K562 (cell line): Measurements from ENCODE around the gene RNASEH1. TPM values are rescaled to one million over a fixed set of nuclear protein-coding genes. Genes with fewer than 3 reads are reported as not detected.

ENCODE experiments used
- ATAC-seq: fragments of 200-7000 bp; cut with Tn5 transposase; 3 replicates; pipeline ENCODE4 v1.9.1; 2020; ENCODE audit warnings: moderate library complexity
- BruUV-seq: library from RNA; stranded (reverse); fragments of 400-500 nt; replicated peaks from 2 replicates; lab custom pipeline; 2021; lab: Mats Ljungman, UMichigan
- CTCF ChIA-PET: fragments of 300-600 bp; formaldehyde crosslinking; extraction: SDS; loops from one replicate; lab custom pipeline; 2021; ENCODE audit warnings: low intra/inter-chr PET ratio; lab: Yijun Ruan, JAX
- POLR2A ChIA-PET: fragments of 300-600, 350-650 bp; sonication (Branson Sonifier 250); formaldehyde crosslinking; extraction: SDS; loops from one replicate; lab custom pipeline; 2021; ENCODE audit warnings: antibody characterized with exemption, inconsistent platforms; lab: Yijun Ruan, JAX
- DNase-seq, 4 experiments: peaks; one replicate each; pipeline versions ENCODE4 v3.0.0 to v3.0.0-alpha.2; 2011 to 2018; ENCODE audit warnings: low spot score in 3 of 4, mixed read lengths in 3 of 4; ENCODE audit errors: extremely low read depth in 1 of 4
- FAIRE-seq: peaks from 2 replicates; lab custom pipeline; 2011; peaks lifted over from hg19 to GRCh38; lab: Jason Lieb, UNC
- H2AFZ ChIP-seq: 2 replicates; pipeline ENCODE4 v1.6.0; 2011; ENCODE audit warnings: low read depth, low read length, control low read depth, inconsistent platforms
- H3K27ac ChIP-seq: fragments of 200-600 bp; 3 replicates; pipeline ENCODE4 v1.8.0; 2011; ENCODE audit warnings: low read depth, mild to moderate bottlenecking, control low read depth, inconsistent platforms, low read length, moderate library complexity, mixed read lengths; ENCODE audit errors: extremely low read depth
- H3K27me3 ChIP-seq, 2 experiments: fragments of 300-600 bp in 1 of 2; 2 replicates in 1 of 2; 3 replicates in 1 of 2; pipeline versions ENCODE4 v1.6.0 to v1.8.0; 2011; ENCODE audit warnings: inconsistent platforms in 2 of 2, low read length in 2 of 2, mild to moderate bottlenecking in 1 of 2, mixed read lengths in 1 of 2, moderate library complexity in 1 of 2; ENCODE audit not compliant: control insufficient read depth in 2 of 2, insufficient read depth in 2 of 2
- H3K36me3 ChIP-seq: fragments of 300-600 bp; 3 replicates; pipeline ENCODE4 v1.8.0; 2011; ENCODE audit warnings: mild to moderate bottlenecking, low read length, inconsistent platforms; ENCODE audit not compliant: control insufficient read depth, insufficient read depth
- H3K4me1 ChIP-seq, 2 experiments: fragments of 200-600 bp in 1 of 2; replicated peaks in 1 of 2; 2 replicates in 1 of 2; 3 replicates in 1 of 2; pipeline versions ENCODE4 v1.5.1 to v1.8.0; 2011; ENCODE audit warnings: inconsistent platforms in 2 of 2, low read length in 2 of 2, mild to moderate bottlenecking in 1 of 2, mixed read lengths in 1 of 2, moderate library complexity in 1 of 2; ENCODE audit not compliant: control insufficient read depth in 2 of 2, insufficient read depth in 2 of 2
- H3K4me2 ChIP-seq: 2 replicates; pipeline ENCODE4 v1.6.1; 2011; ENCODE audit warnings: low read length, control low read depth, inconsistent platforms, mixed read lengths; ENCODE audit not compliant: insufficient read depth
- H3K4me3 ChIP-seq: fragments of 200-600 bp; sonication (generic), shearing (Covaris generic); 2 replicates; pipeline ENCODE4 v1.5.1; 2016; ENCODE audit warnings: control low read depth, inconsistent platforms
- H3K79me2 ChIP-seq: fragments of 200-600 bp; 3 replicates; pipeline ENCODE4 v1.8.0; 2011; ENCODE audit warnings: low read length, inconsistent platforms; ENCODE audit not compliant: control insufficient read depth, insufficient read depth
- H3K9ac ChIP-seq, 2 experiments: 2 replicates each; pipeline versions ENCODE4 v1.6.0 to v1.6.1; 2011; ENCODE audit warnings: low read depth in 2 of 2, low read length in 2 of 2, control low read depth in 1 of 2, inconsistent platforms in 1 of 2, mild to moderate bottlenecking in 1 of 2, mixed read lengths in 1 of 2; ENCODE audit not compliant: insufficient read depth in 1 of 2
- H3K9me1 ChIP-seq: one replicate; pipeline ENCODE4 v1.6.0; 2011; ENCODE audit warnings: inconsistent platforms, mild to moderate bottlenecking, low read length, moderate library complexity; ENCODE audit not compliant: control insufficient read depth, insufficient read depth
- H3K9me3 ChIP-seq: replicated peaks from 2 replicates; pipeline ENCODE4 v1.5.1; 2011; ENCODE audit warnings: low read depth, low read length, inconsistent platforms; ENCODE audit not compliant: control insufficient read depth, insufficient read depth
- H4K20me1 ChIP-seq: replicated peaks from 2 replicates; pipeline ENCODE4 v1.6.1; 2011; ENCODE audit warnings: low read length, inconsistent platforms, mixed read lengths; ENCODE audit not compliant: control insufficient read depth, insufficient read depth
- CCAR2 ChIP-seq: fragments of 200-400 bp; formaldehyde crosslinking; IDR thresholded peaks from 2 replicates; pipeline ENCODE4 v1.6.1; 2017; ENCODE audit warnings: mild to moderate bottlenecking, low read depth, low read length
- CGGBP1 ChIP-seq: fragments of 250-450 bp; sonication (Bioruptor Pico); IDR thresholded peaks from 2 replicates; pipeline ENCODE4 v1.9.0; 2021; ENCODE audit warnings: mild to moderate bottlenecking
- CHD1 ChIP-seq: fragments of 200-600 bp; sonication (generic); IDR thresholded peaks from one replicate; pipeline ENCODE4 v1.6.1; 2012; ENCODE audit warnings: mild to moderate bottlenecking, moderate library complexity, low read length, inconsistent platforms
- DACH1 ChIP-seq: fragments of 450-650 bp; IDR thresholded peaks from 2 replicates; pipeline ENCODE4 v1.6.1; 2018; ENCODE audit not compliant: partially characterized antibody
- DPF2 ChIP-seq: fragments of 450-650 bp; IDR thresholded peaks from 2 replicates; pipeline ENCODE4 v1.6.1; 2016
- FIP1L1 ChIP-seq: fragments of 200-400 bp; formaldehyde crosslinking; IDR thresholded peaks from 2 replicates; pipeline ENCODE4 v1.6.1; 2018; ENCODE audit warnings: mild to moderate bottlenecking, low read depth, low read length; ENCODE audit not compliant: poor library complexity, severe bottlenecking
- HEY1 ChIP-seq: fragments of 250-450 bp; sonication (Bioruptor Pico); IDR thresholded peaks from 2 replicates; pipeline ENCODE4 v1.5.0; 2020; ENCODE audit warnings: mild to moderate bottlenecking, moderate library complexity, borderline replicate concordance
- MAFK ChIP-seq: IDR thresholded peaks from 2 replicates; pipeline ENCODE4 v1.6.1; 2011; ENCODE audit warnings: low read length, improper control_type of control experiment
- MEIS2 ChIP-seq: fragments of 450-650 bp; IDR thresholded peaks from 2 replicates; pipeline ENCODE4 v1.6.1; 2014; ENCODE audit warnings: mild to moderate bottlenecking; ENCODE audit not compliant: partially characterized antibody
- MNT ChIP-seq, 2 experiments: fragments of 450-650 bp; conservative IDR thresholded peaks; 2 replicates each; pipeline ENCODE4 v1.6.1; 2017; ENCODE audit warnings: mild to moderate bottlenecking in 2 of 2, moderate library complexity in 2 of 2
- PYGO2 ChIP-seq: fragments of 450-650 bp; IDR thresholded peaks from 2 replicates; pipeline ENCODE4 v1.6.1; 2016; ENCODE audit warnings: mild to moderate bottlenecking, missing genetic modification characterization, moderate library complexity, missing compliant biosample characterization
- TEAD4 ChIP-seq, 2 experiments: sonication (generic) in 1 of 2; formaldehyde crosslinking in 1 of 2; IDR thresholded peaks; 2 replicates each; pipeline versions ENCODE4 v1.6.1 to v1.8.0; 2012 to 2022; ENCODE audit warnings: borderline replicate concordance in 1 of 2, inconsistent platforms in 1 of 2, low read length in 1 of 2, mild to moderate bottlenecking in 1 of 2, missing genetic modification reagents in 1 of 2
- TSC22D4 ChIP-seq: fragments of 450-650 bp; IDR thresholded peaks from 2 replicates; pipeline ENCODE4 v1.6.1; 2016; ENCODE audit warnings: missing genetic modification characterization, missing biosample characterization, control low read depth
- ZNF134 ChIP-seq: fragments of 250-450 bp; sonication (Bioruptor Pico); conservative IDR thresholded peaks from 2 replicates; pipeline ENCODE4 v1.4.0; 2020
- ZNF584 ChIP-seq: fragments of 200-800 bp; sonication (Bioruptor generic); IDR thresholded peaks from 2 replicates; pipeline ENCODE4 v1.6.1; 2016; ENCODE audit warnings: low read depth, mild to moderate bottlenecking, missing genetic modification characterization, missing compliant biosample characterization
- ZNF766 ChIP-seq: fragments of 200-800 bp; sonication (Bioruptor generic); conservative IDR thresholded peaks from 2 replicates; pipeline ENCODE4 v1.6.1; 2016; ENCODE audit warnings: missing genetic modification characterization, missing compliant biosample characterization
- WGBS: fragments of 100-300 bp; shearing (Covaris generic); methylation state at CpG from one replicate; pipeline ENCODE4 v1.1.6; 2016; ENCODE audit warnings: low coverage, mixed read lengths; ENCODE audit not compliant: insufficient coverage; ENCODE audit errors: missing lambda C conversion rate; 5-methylcytosine and 5-hydroxymethylcytosine counted together
- in situ Hi-C: fragments of 300-500 bp; cut with MboI; formaldehyde crosslinking; loops from 4 replicates; pipeline ENCODE4 v1.15.0; 2018; ENCODE audit warnings: inconsistent platforms, mixed read lengths
- intact Hi-C: fragments of 100-400 bp; cut with micrococcal nuclease; formaldehyde crosslinking; loops from 2 replicates; pipeline ENCODE4 v1.14.2; 2022
- polyA plus RNA-seq, 8 experiments: library from polyadenylated mRNA; depleted of rRNA in 4 of 8; stranded (reverse) in 5 of 8; unstranded in 3 of 8; fragments of >200 nt; fragmentation: Nextera tagmentation in 2 of 8; fragmentation: Illumina TruSeq in 1 of 8; extraction: Ambion mirVana in 2 of 8; extraction: Trizol in 1 of 8; gene quantifications; 2 replicates each; pipeline versions ENCODE4 v1.2.1 to v1.2.3, GENCODE V29; 2011 to 2014; ENCODE audit warnings: inconsistent platforms in 1 of 8, missing spikeins in 1 of 8
- total RNA-seq, 7 experiments: library from RNA; depleted of rRNA in 6 of 7; stranded (reverse); fragments of >200 nt in 6 of 7; fragmentation: Illumina TruSeq in 2 of 7; extraction: Trizol in 2 of 7; gene quantifications; 2 replicates each; pipeline versions ENCODE4 v1.2.1 to v1.2.3, GENCODE V29; 2011 to 2021; ENCODE audit warnings: low replicate concordance in 1 of 7

RNASEH1 gene
- total and polyA plus RNA-seq, 9 of the 15 experiments (the other 6 are each of a cell fraction or from before 2014, with no cell fraction given), result 25.7 to 47.5 (median 42.8) TPM

GRCh38 chr2:3526871-3527270 lies 31.3 kb downstream of the RNASEH1 start (continued):
- TF ChIP-seq FIP1L1 (no peak), TEAD4 (IDR thresholded peaks at IDR 0.05; ENCODE audit: low read length) (no peak), TEAD4 (CRISPR knock-in tag; IDR thresholded peaks at IDR 0.05; ENCODE audit: borderline replicate concordance) (no peak), DACH1 (no peak), CHD1 (no peak)
- TF ChIP-seq, all 486 proteins: peak for 0

- Histone ChIP-seq H3K9ac (no peak overlapping the region), H3K4me3 (no peak overlapping the region), H3K27ac (no peak overlapping the region), H3K9me3 (peaks cover 6% of the 10 kb centered on the region), H4K20me1 (peaks cover 4% of the 10 kb centered on the region; the same call in 1 of the 2 replicates), H3K79me2 (peaks cover 13% of the 10 kb centered on the region; the same call in 2 of the 3 replicates), H3K9me1 (no peaks in the 10 kb centered on the region), H3K27me3 (no peaks in the 10 kb centered on the region; a peak in 1 of 5 replicates), H3K36me3 (peaks cover 8% of the 10 kb centered on the region; the same call in 2 of the 3 replicates), H3K4me1 (peaks cover 28 to 33% of the 10 kb centered on the region in 2 experiments), H3K4me2 (peak overlapping the region; percentile 23; the same call in 1 of the 2 replicates), H2AFZ (no peak overlapping the region)
- no peak for DNase-seq
- CTCF ChIA-PET, result no interaction called here
- intact Hi-C loops, result no loop called here
- WGBS, result 3% methylated on average over 4 of the region's 4 CpGs
- ATAC-seq, result no peak
- in situ Hi-C loops, result no loop called here
- POLR2A ChIA-PET, result interaction anchor here (0.8 to 1.5 kb wide), 4 partner anchors 8 to 30 kb away, joined by 3 to 8 read pairs (median 5); no protein-coding TSS in a partner anchor
- no TSS peak for BruUV-seq
- FAIRE-seq, result no peak
- no peak for TF ChIP-seq PYGO2 (tag)
- no peak for TF ChIP-seq MNT (conservative IDR thresholded peaks at IDR 0.05)
- TF ChIP-seq DPF2, result peak; percentile 51
- peak; percentile 26 for TF ChIP-seq MEIS2
- TF ChIP-seq MAFK, result peak; percentile 70
- TF ChIP-seq ZNF584 (CRISPR knock-in tag), result 0 out of 2 replicates have a peak, but pooled peaks have one; percentile 11
- no peak for TF ChIP-seq ZNF134 (CRISPR knock-in tag)
- no peak for TF ChIP-seq HEY1 (CRISPR knock-in tag)
- TF ChIP-seq CGGBP1 (CRISPR knock-in tag), result no peak
- TF ChIP-seq CCAR2, result no peak
- TF ChIP-seq ZNF766 (CRISPR knock-in tag), result no peak
- TF ChIP-seq TSC22D4 (tag), result no peak
Measured at GRCh38 chr2:3523551-3524041, 34.5 kb downstream of the RNASEH1 start.
